GM12878 (cell line): ENCODE measurements around the gene PDE11A. TPM values are rescaled to one million over a fixed set of nuclear protein-coding genes. Genes with fewer than 3 reads are reported as not detected.

ENCODE experiments used
- ATAC-seq: fragments of 200-7000 bp; cut with Tn5 transposase; 3 replicates; pipeline ENCODE4 v1.9.1; 2020; ENCODE audit warnings: mild to moderate bottlenecking, moderate library complexity
- BruUV-seq: library from RNA; stranded (reverse); fragments of 400-500 nt; replicated peaks from 2 replicates; lab custom pipeline; 2021; lab: Mats Ljungman, UMichigan
- CTCF ChIA-PET: fragments of 300-600 bp; sonication (Branson Sonifier 250); formaldehyde crosslinking; extraction: SDS; loops from one replicate; lab custom pipeline; 2021; ENCODE audit warnings: inconsistent platforms; lab: Yijun Ruan, JAX
- POLR2A ChIA-PET: fragments of 350-600 bp; formaldehyde crosslinking; extraction: SDS; loops from one replicate; lab custom pipeline; 2021; ENCODE audit warnings: inconsistent platforms; lab: Charles Lee
- RAD21 ChIA-PET: fragments of 300-600 bp; sonication (Branson Sonifier 250); formaldehyde crosslinking; loops from one replicate; lab custom pipeline; 2023; ENCODE audit warnings: antibody characterized with exemption; ENCODE audit not compliant: unreplicated experiment; lab: Charles Lee
- SMC1A ChIA-PET: fragments of 300-600 bp; sonication (Branson Sonifier 250); formaldehyde crosslinking; loops from one replicate; lab custom pipeline; 2023; ENCODE audit not compliant: unreplicated experiment, uncharacterized antibody; lab: Charles Lee
- DNase-seq: peaks from one replicate; pipeline ENCODE4 v3.0.0-alpha.2; 2011; ENCODE audit warnings: low read depth, low spot score
- FAIRE-seq: peaks from 3 replicates; lab custom pipeline; 2011; peaks lifted over from hg19 to GRCh38; lab: Jason Lieb, UNC
- H2AFZ ChIP-seq: 2 replicates; pipeline ENCODE4 v1.6.0; 2011; ENCODE audit warnings: low read depth, low read length, control low read depth; ENCODE audit not compliant: control insufficient read depth
- H3K27ac ChIP-seq: 2 replicates; pipeline ENCODE4 v1.5.1; 2011; ENCODE audit warnings: control low read depth; ENCODE audit not compliant: control insufficient read depth, insufficient read depth
- H3K27me3 ChIP-seq, 2 experiments: replicated peaks in 1 of 2; 2 replicates each; pipeline versions ENCODE4 v1.6.0 to v1.6.1; 2011; ENCODE audit warnings: low read length in 1 of 2; ENCODE audit not compliant: control insufficient read depth in 2 of 2, insufficient read depth in 2 of 2
- H3K36me3 ChIP-seq, 2 experiments: 2 replicates each; pipeline ENCODE4 v1.5.1; 2011; ENCODE audit warnings: low read length in 1 of 2; ENCODE audit not compliant: control insufficient read depth in 2 of 2, insufficient read depth in 2 of 2
- H3K4me1 ChIP-seq: 2 replicates; pipeline ENCODE4 v1.6.1; 2011; ENCODE audit warnings: mild to moderate bottlenecking, low read length, moderate library complexity, mixed read lengths; ENCODE audit not compliant: control insufficient read depth, insufficient read depth
- H3K4me2 ChIP-seq: 2 replicates; pipeline ENCODE4 v1.6.0; 2011; ENCODE audit warnings: control low read depth; ENCODE audit not compliant: control insufficient read depth, insufficient read depth
- H3K4me3 ChIP-seq: fragments of 200-600 bp; sonication (generic); 2 replicates; pipeline ENCODE4 v1.5.1; 2016
- H3K79me2 ChIP-seq: 2 replicates; pipeline ENCODE4 v1.6.0; 2011; ENCODE audit warnings: low read length; ENCODE audit not compliant: control insufficient read depth, insufficient read depth
- H3K9ac ChIP-seq: 2 replicates; pipeline ENCODE4 v1.8.0; 2011; ENCODE audit warnings: low read length, control low read depth, mixed read lengths; ENCODE audit not compliant: control insufficient read depth, insufficient read depth
- H3K9me3 ChIP-seq: replicated peaks from 3 replicates; pipeline ENCODE4 v1.5.1; 2011; ENCODE audit warnings: mild to moderate bottlenecking, low read length; ENCODE audit not compliant: control insufficient read depth, insufficient read depth
- H4K20me1 ChIP-seq: 2 replicates; pipeline ENCODE4 v1.6.0; 2011; ENCODE audit not compliant: control insufficient read depth, insufficient read depth
- BCL11A ChIP-seq: IDR thresholded peaks from 2 replicates; pipeline ENCODE4 v1.6.1; 2011; ENCODE audit warnings: low read depth, low read length
- BMI1 ChIP-seq: fragments of 450-650 bp; IDR thresholded peaks from 2 replicates; pipeline ENCODE4 v1.6.1; 2016; ENCODE audit warnings: mild to moderate bottlenecking, moderate library complexity, borderline replicate concordance
- CBX3 ChIP-seq: fragments of 200-600 bp; sonication (generic); IDR thresholded peaks from 2 replicates; pipeline ENCODE4 v1.6.1; 2016; ENCODE audit warnings: low read depth, borderline replicate concordance
- GABPA ChIP-seq: IDR thresholded peaks from 2 replicates; pipeline ENCODE4 v1.6.1; 2014; ENCODE audit warnings: antibody characterized with exemption, low read depth, mild to moderate bottlenecking, inconsistent platforms
- GATAD2B ChIP-seq: fragments of 450-650 bp; conservative IDR thresholded peaks from 2 replicates; pipeline ENCODE4 v1.6.1; 2017; ENCODE audit warnings: low read depth, mild to moderate bottlenecking, moderate library complexity
- HDAC2 ChIP-seq: fragments of 200-600 bp; sonication (generic); IDR thresholded peaks from 2 replicates; pipeline ENCODE4 v1.6.1; 2017
- MTA2 ChIP-seq: fragments of 450-650 bp; IDR thresholded peaks from 2 replicates; pipeline ENCODE4 v1.6.1; 2016; ENCODE audit warnings: low read depth, mild to moderate bottlenecking, moderate library complexity
- NBN ChIP-seq: fragments of 450-650 bp; IDR thresholded peaks from 2 replicates; pipeline ENCODE4 v1.6.1; 2016
- PAX8 ChIP-seq: fragments of 450-650 bp; IDR thresholded peaks from 2 replicates; pipeline ENCODE4 v1.6.1; 2017; ENCODE audit warnings: mild to moderate bottlenecking, moderate library complexity
- STAT3 ChIP-seq: IDR thresholded peaks from 2 replicates; pipeline ENCODE4 v1.6.1; 2011; ENCODE audit warnings: low read depth, low read length, improper control_type of control experiment
- YBX1 ChIP-seq: fragments of 450-650 bp; IDR thresholded peaks from 2 replicates; pipeline ENCODE4 v1.6.1; 2016; ENCODE audit warnings: antibody characterized with exemption
- ZNF217 ChIP-seq: fragments of 450-650 bp; IDR thresholded peaks from 2 replicates; pipeline ENCODE4 v1.6.1; 2017; ENCODE audit warnings: antibody characterized with exemption, mild to moderate bottlenecking
- ZNF274 ChIP-seq: IDR thresholded peaks from one replicate; pipeline ENCODE4 v1.8.0; 2011; ENCODE audit not compliant: insufficient read length, insufficient read depth
- ZNF622 ChIP-seq: fragments of 450-650 bp; IDR thresholded peaks from 2 replicates; pipeline ENCODE4 v1.6.1; 2017; ENCODE audit warnings: mild to moderate bottlenecking, inconsistent platforms
- WGBS: methylation state at CpG from one replicate; pipeline ENCODE4 v1.1.6; 2016; ENCODE audit warnings: low lambda C conversion rate; ENCODE audit not compliant: insufficient replicate concordance, insufficient coverage; ENCODE audit errors: missing lambda C conversion rate; 5-methylcytosine and 5-hydroxymethylcytosine counted together
- in situ Hi-C: fragments of 300-500 bp; cut with MboI; formaldehyde crosslinking; loops from 9 replicates; pipeline ENCODE4 v1.14.3; 2018; ENCODE audit warnings: mixed read lengths
- intact Hi-C: fragments of 100-400 bp; cut with micrococcal nuclease; formaldehyde crosslinking; loops from one replicate; pipeline ENCODE4 v1.14.2; 2022; ENCODE audit not compliant: unreplicated experiment
- polyA plus RNA-seq, 11 experiments: library from polyadenylated mRNA; depleted of rRNA in 4 of 11; unstranded in 6 of 11; stranded (reverse) in 5 of 11; fragments of >200 nt; fragmentation: Nextera tagmentation in 4 of 11; fragmentation: Illumina TruSeq in 1 of 11; extraction: Ambion mirVana in 4 of 11; extraction: Trizol in 1 of 11; gene quantifications; 1 replicate in 1 of 11; 2 replicates in 10 of 11; pipeline versions ENCODE4 v1.2.1 to v1.2.3, GENCODE V29; 2011 to 2016; ENCODE audit warnings: inconsistent platforms in 2 of 11, missing spikeins in 2 of 11, low read depth in 1 of 11
- total RNA-seq, 4 experiments: library from RNA; depleted of rRNA in 3 of 4; stranded (reverse); fragments of >200 nt in 3 of 4; fragmentation: Illumina TruSeq in 1 of 4; extraction: Trizol in 1 of 4; gene quantifications; 2 replicates each; pipeline versions ENCODE4 v1.2.1 to v1.2.3, GENCODE V29; 2013 to 2021
- TF ChIP-seq, protein P1 (sequence below): fragments of 450-650 bp; conservative IDR thresholded peaks from 2 replicates; pipeline ENCODE4 v1.6.1; 2017; ENCODE audit warnings: mild to moderate bottlenecking, moderate library complexity
- TF ChIP-seq, protein P2 (sequence below): IDR thresholded peaks from 2 replicates; pipeline ENCODE4 v1.6.1; 2011; ENCODE audit warnings: mild to moderate bottlenecking, low read depth, low read length, moderate library complexity; ENCODE audit not compliant: insufficient replicate concordance

The PDE11A gene
- total and polyA plus RNA-seq, 10 of the 15 experiments (the other 5 are each of a cell fraction or from before 2014, with no cell fraction given): 0.01 to 0.17 (median 0.06) TPM; not detected in 5

DNA sequence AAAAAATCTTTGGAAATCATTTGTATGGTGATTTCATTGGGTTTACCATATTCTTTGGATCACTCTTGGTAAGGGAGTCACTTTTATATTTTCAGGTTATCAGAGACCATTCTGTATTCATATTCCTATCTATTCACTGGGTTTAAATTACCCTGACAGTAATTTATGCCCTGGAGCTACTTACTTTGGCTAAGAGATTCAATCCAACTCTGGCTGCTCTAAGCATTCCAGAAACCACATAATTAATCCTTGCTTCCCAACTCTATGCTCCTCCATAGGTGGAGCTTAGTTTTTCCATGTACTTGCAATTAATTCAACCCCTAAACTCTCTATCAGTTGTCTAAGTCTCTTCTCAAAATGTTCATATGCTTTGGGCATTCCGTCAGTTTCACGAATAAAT lies 343.7 kb downstream of the PDE11A start:
- H3K4me3 ChIP-seq: no peak overlapping the region
- FAIRE-seq: no peak
- H3K36me3 ChIP-seq: no peaks in the 10 kb centered on the region
- intact Hi-C loops: no loop called here
- no peaks in the 10 kb centered on the region for H3K9me3 ChIP-seq
- H3K27ac ChIP-seq: no peak overlapping the region
- no peaks in the 10 kb centered on the region for H3K4me1 ChIP-seq
- ChIA-PET RAD21 (interaction anchor here (1.6 kb wide), 1 partner anchor 394 kb away, joined by 4 read pairs; no protein-coding TSS in a partner anchor), POLR2A (interaction anchor here (1.3 kb wide), 1 partner anchor 126 kb away, joined by 3 read pairs; no protein-coding TSS in a partner anchor), SMC1A (interaction anchor here (0.5 to 1.3 kb wide), 3 partner anchors 22 to 795 kb away, joined by 3 read pairs; no protein-coding TSS in a partner anchor), CTCF (interaction anchor here (1.1 to 3.7 kb wide), 8 partner anchors 13 to 565 kb away, joined by 3 to 13 read pairs (median 6); no protein-coding TSS in a partner anchor)
- ATAC-seq: no peak
- no peaks in the 10 kb centered on the region for H3K27me3 ChIP-seq
- no peak overlapping the region for H3K9ac ChIP-seq
- in situ Hi-C loops: loop anchor here (5.0 to 10.0 kb wide), 2 partner anchors 392 to 564 kb away; no protein-coding TSS in a partner anchor
- no TSS peak for BruUV-seq
- no peak for DNase-seq
- 89% methylated on average over 2 of the region's 2 CpGs for WGBS
- TF ChIP-seq MTA2: no peak
- TF ChIP-seq BMI1: no peak
- TF ChIP-seq GABPA: no peak
- TF ChIP-seq STAT3: no peak
- no peak for TF ChIP-seq GATAD2B
- no peak for TF ChIP-seq YBX1
- TF ChIP-seq NBN: no peak
- TF ChIP-seq, protein P1, sequence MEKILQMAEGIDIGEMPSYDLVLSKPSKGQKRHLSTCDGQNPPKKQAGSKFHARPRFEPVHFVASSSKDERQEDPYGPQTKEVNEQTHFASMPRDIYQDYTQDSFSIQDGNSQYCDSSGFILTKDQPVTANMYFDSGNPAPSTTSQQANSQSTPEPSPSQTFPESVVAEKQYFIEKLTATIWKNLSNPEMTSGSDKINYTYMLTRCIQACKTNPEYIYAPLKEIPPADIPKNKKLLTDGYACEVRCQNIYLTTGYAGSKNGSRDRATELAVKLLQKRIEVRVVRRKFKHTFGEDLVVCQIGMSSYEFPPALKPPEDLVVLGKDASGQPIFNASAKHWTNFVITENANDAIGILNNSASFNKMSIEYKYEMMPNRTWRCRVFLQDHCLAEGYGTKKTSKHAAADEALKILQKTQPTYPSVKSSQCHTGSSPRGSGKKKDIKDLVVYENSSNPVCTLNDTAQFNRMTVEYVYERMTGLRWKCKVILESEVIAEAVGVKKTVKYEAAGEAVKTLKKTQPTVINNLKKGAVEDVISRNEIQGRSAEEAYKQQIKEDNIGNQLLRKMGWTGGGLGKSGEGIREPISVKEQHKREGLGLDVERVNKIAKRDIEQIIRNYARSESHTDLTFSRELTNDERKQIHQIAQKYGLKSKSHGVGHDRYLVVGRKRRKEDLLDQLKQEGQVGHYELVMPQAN: no peak
- no peak for TF ChIP-seq PAX8
- no peak for TF ChIP-seq ZNF622
- TF ChIP-seq, protein P2, sequence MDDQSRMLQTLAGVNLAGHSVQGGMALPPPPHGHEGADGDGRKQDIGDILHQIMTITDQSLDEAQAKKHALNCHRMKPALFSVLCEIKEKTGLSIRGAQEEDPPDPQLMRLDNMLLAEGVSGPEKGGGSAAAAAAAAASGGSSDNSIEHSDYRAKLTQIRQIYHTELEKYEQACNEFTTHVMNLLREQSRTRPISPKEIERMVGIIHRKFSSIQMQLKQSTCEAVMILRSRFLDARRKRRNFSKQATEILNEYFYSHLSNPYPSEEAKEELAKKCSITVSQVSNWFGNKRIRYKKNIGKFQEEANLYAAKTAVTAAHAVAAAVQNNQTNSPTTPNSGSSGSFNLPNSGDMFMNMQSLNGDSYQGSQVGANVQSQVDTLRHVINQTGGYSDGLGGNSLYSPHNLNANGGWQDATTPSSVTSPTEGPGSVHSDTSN: no peak
- no peak for TF ChIP-seq ZNF274
- TF ChIP-seq BCL11A: no peak
- no peak for TF ChIP-seq HDAC2
- TF ChIP-seq CBX3: no peak
- TF ChIP-seq ZNF217: no peak
- no peaks in the 10 kb centered on the region for H3K79me2 ChIP-seq
- H2AFZ ChIP-seq: no peak overlapping the region
- H3K4me2 ChIP-seq: no peak overlapping the region
- no peaks in the 10 kb centered on the region for H4K20me1 ChIP-seq
